Colon (tissue), 2 donors: Measurements from ENCODE around the gene PCYOX1L.

ENCODE experiments used
- FAIRE-seq: peaks from 2 replicates; lab custom pipeline; 2012; peaks lifted over from hg19 to GRCh38; lab: Jason Lieb, UNC
- donor health status: control.
- donor health status: control.

PCYOX1L gene

DNA sequence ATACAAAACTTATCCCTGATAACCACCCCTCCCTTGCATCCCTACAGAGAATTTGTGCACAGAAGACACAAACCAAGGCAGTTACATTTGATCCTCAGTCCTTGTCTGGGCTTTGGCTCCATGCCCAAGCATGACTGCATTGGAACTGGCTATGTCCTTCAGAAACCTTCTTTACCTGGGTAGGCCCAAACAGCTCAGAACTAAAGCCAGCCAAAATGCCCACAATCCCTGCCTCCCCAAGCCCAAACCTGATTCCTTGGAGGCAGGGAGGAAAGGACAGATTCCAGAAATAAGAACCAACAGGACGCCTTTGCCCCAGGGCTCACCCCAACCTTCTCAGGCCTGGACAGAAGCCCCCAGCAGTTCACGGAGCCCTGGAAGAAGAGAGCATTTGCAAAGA, 13.0 kb downstream of the PCYOX1L start:
- no peak for FAIRE-seq

DNA sequence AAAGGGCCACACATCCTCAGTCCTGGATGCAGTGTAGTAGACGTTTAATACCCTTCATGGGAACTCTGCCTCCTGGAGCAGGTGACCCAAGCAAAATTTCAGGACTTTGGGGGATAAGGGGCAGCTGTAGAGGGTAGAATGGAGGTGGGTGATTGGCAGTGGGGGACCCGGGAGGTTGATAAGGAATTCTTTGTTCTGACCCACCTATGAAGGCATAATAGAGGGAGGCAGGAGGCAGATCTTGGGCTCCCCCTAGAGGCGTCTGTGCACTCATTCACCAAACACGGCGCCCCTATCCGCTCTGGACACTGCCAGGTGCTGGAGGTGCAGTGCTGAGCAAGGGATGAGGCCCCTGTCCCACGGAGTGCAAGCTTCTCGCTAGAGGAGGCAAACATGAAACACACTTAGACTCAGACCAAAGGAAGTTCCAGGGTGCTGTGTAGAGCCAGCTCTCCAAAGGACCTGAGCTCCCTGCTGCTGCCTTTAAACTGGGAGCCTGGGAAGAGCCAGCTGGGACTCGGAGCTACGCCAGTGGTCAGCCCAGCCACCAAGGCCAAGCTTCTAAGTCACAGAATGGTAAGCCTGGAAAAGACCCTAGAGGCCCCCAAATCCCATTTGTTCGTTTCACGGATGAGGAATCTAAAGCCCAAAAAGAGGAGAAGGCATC, 13.6 kb downstream of the PCYOX1L start:
- no peak for FAIRE-seq

DNA sequence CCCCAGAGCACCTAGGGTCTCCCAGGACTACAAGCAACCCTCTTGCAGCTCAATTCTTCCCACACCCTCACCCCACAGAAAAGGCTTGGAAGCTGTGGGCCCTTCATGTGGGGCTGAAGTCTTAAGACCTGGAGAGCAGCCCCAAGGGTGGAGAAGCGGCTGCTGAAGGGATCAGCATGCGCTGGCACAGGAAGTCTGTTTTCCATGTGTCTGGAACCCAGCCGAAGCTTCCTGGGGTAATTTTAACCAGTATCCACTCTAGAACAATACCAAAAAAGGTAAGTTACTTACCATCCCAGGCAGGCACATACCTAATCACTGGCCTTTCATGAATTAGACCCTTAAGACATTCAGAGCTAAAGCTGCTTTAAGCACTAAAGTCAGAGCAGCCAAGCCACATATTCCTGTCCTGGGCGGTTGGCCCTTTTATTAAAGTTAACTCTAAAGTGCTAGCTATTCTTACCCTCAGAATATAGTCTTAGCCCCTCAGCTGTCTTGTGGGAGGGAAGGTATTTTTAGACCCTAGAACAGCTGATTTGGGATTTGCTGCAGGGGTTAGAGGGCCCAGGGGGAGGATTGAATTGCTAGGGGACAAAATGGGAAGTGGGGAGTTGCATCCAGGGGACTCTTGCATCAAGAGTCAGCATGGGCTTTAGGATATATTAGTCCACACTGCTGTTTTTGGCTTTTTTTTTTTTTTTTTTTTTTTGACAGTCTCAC, 14.4 kb downstream of the PCYOX1L start:
- FAIRE-seq, result no peak

GRCh38 chr5:149372932-149373331, 15.1 kb downstream of the PCYOX1L start:
- FAIRE-seq, result no peak

- FAIRE-seq, result no peak
Observed at GRCh38 chr5:149374303-149374702, 16.5 kb downstream of the PCYOX1L start.

DNA sequence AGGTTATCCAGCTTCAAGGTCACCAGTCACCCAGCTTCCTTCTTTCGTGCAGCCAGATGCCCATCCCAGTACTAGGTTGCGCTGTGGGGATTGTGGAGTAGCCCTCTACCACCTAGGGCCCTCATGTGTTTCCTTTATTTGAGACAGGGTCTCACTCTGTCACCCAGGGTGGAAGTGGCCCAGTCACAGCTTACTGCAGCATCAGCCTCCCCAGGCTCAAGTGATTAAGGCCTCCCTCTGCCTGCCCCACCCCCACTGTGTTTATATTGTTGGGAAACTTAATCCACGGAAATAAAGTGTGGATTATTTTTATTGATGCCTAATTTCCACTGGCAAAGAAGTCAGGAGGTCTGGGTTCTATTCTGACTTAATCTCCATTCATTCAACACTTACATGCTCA, 17.0 kb downstream of the PCYOX1L start:
- FAIRE-seq, result no peak

DNA sequence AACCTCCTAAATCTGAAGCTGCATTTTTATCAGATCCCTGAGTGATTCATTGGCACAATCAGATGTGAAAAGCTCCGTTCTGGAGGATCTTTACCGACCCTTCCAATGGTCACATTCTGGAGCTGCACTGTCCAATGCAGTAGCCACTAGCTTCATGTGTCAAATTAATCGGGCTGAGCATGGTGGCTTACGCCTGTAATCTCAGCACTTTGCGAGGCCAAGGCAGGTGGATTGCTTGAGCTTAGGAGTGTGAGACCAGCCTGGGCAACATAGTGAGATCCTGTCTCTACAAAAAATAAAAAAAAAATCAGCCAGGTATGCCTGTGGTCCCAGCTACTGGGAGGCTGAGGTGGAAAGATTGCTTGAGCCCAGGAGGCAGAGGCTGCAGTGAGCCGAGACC, 17.6 kb downstream of the PCYOX1L start:
- FAIRE-seq, result no peak

GRCh38 chr5:149376104-149376503, 18.3 kb downstream of the PCYOX1L start:
- FAIRE-seq, result no peak

GRCh38 chr5:149376711-149377447, 19.0 kb downstream of the PCYOX1L start:
- no peak for FAIRE-seq

GRCh38 chr5:149378241-149378820, 20.5 kb downstream of the PCYOX1L start:
- FAIRE-seq, result no peak

- FAIRE-seq, result no peak
Observed at GRCh38 chr5:149379177-149379761, 21.4 kb downstream of the PCYOX1L start, which contains the start of gene IL17B. Gene IL17B (minus strand): TSS chr5:149379292. CDS start chr5:149379225, 67 bp downstream.

DNA sequence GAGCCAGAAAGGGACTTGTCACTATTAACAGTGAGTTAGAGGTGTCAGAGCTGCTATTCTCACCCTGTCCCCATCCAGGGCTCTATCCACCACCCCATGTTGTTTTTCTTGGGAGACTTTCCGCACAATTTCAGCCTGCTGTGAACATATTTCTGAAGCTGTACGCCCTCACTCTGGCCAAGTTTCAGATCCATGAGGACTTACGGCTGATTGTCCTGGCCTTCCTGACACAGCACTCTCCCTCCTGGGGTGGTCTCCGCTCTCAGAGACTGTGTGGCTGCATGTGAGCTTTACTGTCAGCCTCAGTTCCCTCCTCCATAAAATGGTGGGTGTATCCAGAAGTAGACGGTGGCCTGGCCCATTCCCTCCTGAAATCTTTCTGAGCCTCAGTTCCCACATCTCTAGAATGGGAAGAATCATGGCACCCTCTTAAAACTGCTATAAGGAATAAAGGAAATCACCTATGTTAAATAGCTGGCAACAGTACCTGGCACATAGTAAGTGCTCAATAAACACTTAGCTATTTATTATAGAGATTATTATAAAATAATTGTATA, 22.1 kb downstream of the PCYOX1L start:
- no peak for FAIRE-seq

- no peak for FAIRE-seq
Observed at GRCh38 chr5:149380466-149381121, 22.7 kb downstream of the PCYOX1L start.

- no peak for FAIRE-seq
Observed at GRCh38 chr5:149381261-149381985, 23.6 kb downstream of the PCYOX1L start.

DNA sequence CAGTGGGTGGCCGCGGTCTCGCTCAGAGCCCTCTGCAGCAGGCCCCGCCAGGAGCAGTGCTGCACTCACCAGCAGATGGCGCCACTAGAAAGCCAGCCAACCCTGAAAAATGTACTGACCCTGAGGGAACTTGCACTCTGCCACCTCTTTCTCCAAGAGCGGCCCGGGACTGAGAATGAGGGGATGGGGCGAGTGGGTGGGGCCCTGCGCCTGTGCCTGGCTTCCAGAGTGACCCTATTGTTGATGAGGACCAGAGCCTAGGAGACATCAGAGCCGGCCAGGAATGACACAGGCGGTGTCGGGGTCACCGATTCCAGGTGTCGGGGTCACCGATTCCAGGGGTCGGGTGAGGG, 24.1 kb downstream of the PCYOX1L start:
- no peak for FAIRE-seq

- FAIRE-seq, result no peak
Observed at GRCh38 chr5:149382517-149383220, 24.8 kb downstream of the PCYOX1L start.

GRCh38 chr5:149383399-149383798, 25.6 kb downstream of the PCYOX1L start:
- no peak for FAIRE-seq

GRCh38 chr5:149386166-149386565, 28.3 kb downstream of the PCYOX1L start:
- no peak for FAIRE-seq

GRCh38 chr5:149387081-149387631, 29.3 kb downstream of the PCYOX1L start:
- FAIRE-seq, result no peak

DNA sequence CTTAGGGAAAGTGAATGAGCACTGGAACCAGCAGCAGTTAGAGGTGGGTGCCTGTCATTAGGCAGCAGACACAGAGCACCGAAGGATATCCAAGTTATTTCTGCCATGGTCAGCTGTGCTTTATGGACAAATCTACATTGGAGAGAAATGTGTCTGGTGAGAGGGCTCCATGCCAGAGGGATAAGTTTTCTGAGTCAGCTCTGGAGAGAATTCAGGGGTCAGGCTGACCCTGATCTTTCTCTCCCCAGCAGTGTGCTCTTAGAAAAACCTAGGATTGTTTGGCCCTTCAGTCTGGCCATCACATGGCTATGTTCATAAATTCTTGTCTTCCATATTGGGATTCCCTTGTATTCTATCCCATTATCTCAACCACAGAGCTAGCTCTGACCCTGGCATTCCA, 30.1 kb downstream of the PCYOX1L start:
- FAIRE-seq, result no peak
